RWPE1 (cell line): ENCODE results near the gene EPYC.

ENCODE experiments used
- CTCF ChIA-PET: fragments of 350-600 bp; sonication (Branson Sonifier 250); formaldehyde crosslinking; extraction: SDS; loops from one replicate; lab custom pipeline; 2021; lab: Yijun Ruan, JAX
- POLR2A ChIA-PET: fragments of 400-600 bp; formaldehyde crosslinking; extraction: SDS; loops from one replicate; lab custom pipeline; 2020; ENCODE audit warnings: antibody characterized with exemption; ENCODE audit not compliant: low non-redundant PET; lab: Yijun Ruan, JAX
- DNase-seq: peaks from one replicate; pipeline ENCODE4 v3.0.0; 2012; ENCODE audit warnings: low spot score
- H3K27ac ChIP-seq: fragments of 450-650 bp; 2 replicates; pipeline ENCODE4 v1.5.1; 2017
- CTCF ChIP-seq: fragments of 450-650 bp; conservative IDR thresholded peaks from 2 replicates; pipeline ENCODE4 v1.5.1; 2017; ENCODE audit warnings: low read depth, mild to moderate bottlenecking

Gene EPYC

GRCh38 chr12:90969346-90969745 lies 35.4 kb downstream of the EPYC start:
- DNase-seq = no peak
- no peak for TF ChIP-seq CTCF
- POLR2A ChIA-PET = no interaction called here
- CTCF ChIA-PET = interaction anchor here (0.7 kb wide), 1 partner anchor 609 kb away, joined by 3 read pairs; no protein-coding TSS in a partner anchor
- no peak overlapping the region for H3K27ac ChIP-seq

GRCh38 chr12:90965204-90965603 lies 39.6 kb downstream of the EPYC start:
- CTCF ChIA-PET = no interaction called here
- no peak for TF ChIP-seq CTCF
- POLR2A ChIA-PET = no interaction called here
- no peak for DNase-seq
- no peak overlapping the region for H3K27ac ChIP-seq

- TF ChIP-seq CTCF = no peak
- CTCF ChIA-PET = interaction anchor here (0.7 kb wide), 1 partner anchor 376 kb away, joined by 3 read pairs; no protein-coding TSS in a partner anchor
Measured at GRCh38 chr12:90964616-90965015, 40.2 kb downstream of the EPYC start.

GRCh38 chr12:90963946-90964345 lies 40.8 kb downstream of the EPYC start:
- ChIA-PET CTCF (interaction anchor here (0.7 kb wide), 1 partner anchor 375 kb away, joined by 3 read pairs; no protein-coding TSS in a partner anchor), POLR2A (no interaction called here)
- DNase-seq = no peak
- TF ChIP-seq CTCF = no peak
- no peak overlapping the region for H3K27ac ChIP-seq

More at GRCh38 chr12:90964616-90965015, 40.2 kb downstream of the EPYC start:
- DNase-seq = no peak
- POLR2A ChIA-PET = no interaction called here
- H3K27ac ChIP-seq = no peak overlapping the region

- DNase-seq = no peak
- POLR2A ChIA-PET = no interaction called here
- H3K27ac ChIP-seq = no peak overlapping the region
- TF ChIP-seq CTCF = no peak
- CTCF ChIA-PET = no interaction called here
Measured at GRCh38 chr12:90961154-90961553, 43.6 kb downstream of the EPYC start.

GRCh38 chr12:90959538-90960139 lies 45.1 kb downstream of the EPYC start:
- DNase-seq = peak; percentile 26
- TF ChIP-seq CTCF = peak; percentile 79
- ChIA-PET POLR2A (no interaction called here), CTCF (interaction anchor here (0.6 to 1.2 kb wide), 7 partner anchors 12 to 1663 kb away, joined by 3 to 4 read pairs (median 3); no protein-coding TSS in a partner anchor)
- H3K27ac ChIP-seq = no peak overlapping the region
